ENCODE data around the gene DNAH8.

- TF ChIP-seq CTCF (IDR thresholded peaks at IDR 0.05) (no peak), RFX5 (IDR thresholded peaks at IDR 0.05; ENCODE audit: low read length) (no peak), NFIC (IDR thresholded peaks at IDR 0.05; ENCODE audit: borderline replicate concordance) (no peak), CHD2 (IDR thresholded peaks at IDR 0.05; ENCODE audit: low read length, partially characterized antibody) (no peak), EP300 (IDR thresholded peaks at IDR 0.05; ENCODE audit: borderline replicate concordance in 1 of 2, low read depth in 1 of 2, low read length in 1 of 2) (no peak), SIN3A (IDR thresholded peaks at IDR 0.05; ENCODE audit: borderline replicate concordance, low read depth, low read length) (no peak), NRF1 (IDR thresholded peaks at IDR 0.05; ENCODE audit: low read depth, low read length) (no peak), RCOR1 (IDR thresholded peaks at IDR 0.05; ENCODE audit: low read length) (no peak), IRF3 (IDR thresholded peaks at IDR 0.05; ENCODE audit: low read depth, low read length) (no peak), REST (IDR thresholded peaks at IDR 0.05; ENCODE audit: low read depth, low read length) (no peak), JUND (IDR thresholded peaks at IDR 0.05) (no peak)
Measured at GRCh38 chr6:38728203-38728602, 13.1 kb downstream of the DNAH8 start.
